HEK293 (cell line): ENCODE data around the gene CDK2AP2.

Source experiments
- CTCF ChIA-PET: fragments of 350-600 bp; formaldehyde crosslinking; extraction: SDS; loops from one replicate; lab custom pipeline; 2021; ENCODE audit warnings: antibody characterized with exemption; lab: Yijun Ruan, JAX
- POLR2A ChIA-PET: fragments of 300-600 bp; formaldehyde crosslinking; extraction: SDS; loops from one replicate; lab custom pipeline; 2020; ENCODE audit warnings: antibody characterized with exemption, inconsistent platforms; lab: Yijun Ruan, JAX
- H3K27ac ChIP-seq: fragments of 200-500 bp; sonication (Bioruptor generic); 2 replicates; pipeline ENCODE4 v1.5.1; 2014; ENCODE audit warnings: low read depth, low read length, control low read depth, inconsistent platforms; ENCODE audit errors: extremely low read depth
- H3K36me3 ChIP-seq, 2 experiments: fragments of 200-500 bp in 1 of 2; sonication (Bioruptor generic) in 1 of 2; 1 replicate in 1 of 2; 2 replicates in 1 of 2; pipeline ENCODE4 v1.5.1; 2014 to 2017; ENCODE audit warnings: inconsistent platforms in 2 of 2, low read length in 2 of 2; ENCODE audit not compliant: control insufficient read depth in 2 of 2, insufficient read depth in 1 of 2
- H3K4me1 ChIP-seq: fragments of 200-500 bp; sonication (Bioruptor generic); 2 replicates; pipeline ENCODE4 v1.5.1; 2014; ENCODE audit warnings: mild to moderate bottlenecking, low read length, inconsistent platforms; ENCODE audit not compliant: control insufficient read depth, insufficient read depth
- H3K4me3 ChIP-seq: 2 replicates; pipeline ENCODE4 v1.5.1; 2011; ENCODE audit warnings: low read depth, mild to moderate bottlenecking, control low read depth, low read length, moderate library complexity
- H3K9me3 ChIP-seq: fragments of 200-500 bp; sonication (Bioruptor generic); 2 replicates; pipeline ENCODE4 v1.5.1; 2014; ENCODE audit warnings: low read depth, low read length, inconsistent platforms; ENCODE audit not compliant: control insufficient read depth, insufficient read depth
- BCL11A ChIP-seq: fragments of 450-650 bp; formaldehyde crosslinking; IDR thresholded peaks from 2 replicates; pipeline ENCODE4 v1.5.1; 2016; ENCODE audit warnings: low read depth, missing biosample characterization, missing genetic modification characterization
- GLI4 ChIP-seq: fragments of 450-650 bp; formaldehyde crosslinking; IDR thresholded peaks from 2 replicates; pipeline ENCODE4 v1.5.1; 2016; ENCODE audit warnings: missing biosample characterization, missing genetic modification characterization
- KLF16 ChIP-seq: fragments of 450-650 bp; formaldehyde crosslinking; IDR thresholded peaks from 2 replicates; pipeline ENCODE4 v1.5.1; 2017; ENCODE audit warnings: missing biosample characterization, missing genetic modification characterization
- KLF9 ChIP-seq: fragments of 450-650 bp; formaldehyde crosslinking; IDR thresholded peaks from 2 replicates; pipeline ENCODE4 v1.5.1; 2016; ENCODE audit warnings: missing biosample characterization, missing genetic modification characterization, low read depth
- OSR2 ChIP-seq: fragments of 450-650 bp; formaldehyde crosslinking; IDR thresholded peaks from 2 replicates; pipeline ENCODE4 v1.5.1; 2016; ENCODE audit warnings: missing biosample characterization, missing genetic modification characterization
- RBAK ChIP-seq: fragments of 450-650 bp; formaldehyde crosslinking; IDR thresholded peaks from 2 replicates; pipeline ENCODE4 v1.5.1; 2016; ENCODE audit warnings: missing biosample characterization, missing genetic modification characterization
- SCRT1 ChIP-seq: fragments of 450-650 bp; formaldehyde crosslinking; IDR thresholded peaks from 2 replicates; pipeline ENCODE4 v1.5.1; 2016; ENCODE audit warnings: missing biosample characterization, missing genetic modification characterization, borderline replicate concordance
- SCRT2 ChIP-seq: fragments of 450-650 bp; formaldehyde crosslinking; IDR thresholded peaks from 2 replicates; pipeline ENCODE4 v1.5.1; 2016; ENCODE audit warnings: missing biosample characterization, missing genetic modification characterization
- SP3 ChIP-seq: fragments of 450-650 bp; formaldehyde crosslinking; IDR thresholded peaks from 2 replicates; pipeline ENCODE4 v1.5.1; 2016; ENCODE audit warnings: missing biosample characterization, missing genetic modification characterization
- TRIM28 ChIP-seq: IDR thresholded peaks from 2 replicates; pipeline ENCODE4 v1.6.1; 2011; ENCODE audit warnings: low read length, control low read depth, borderline replicate concordance
- ZBTB17 ChIP-seq: fragments of 450-650 bp; formaldehyde crosslinking; IDR thresholded peaks from 2 replicates; pipeline ENCODE4 v1.5.1; 2016; ENCODE audit warnings: missing biosample characterization, missing genetic modification characterization
- ZNF10 ChIP-seq: fragments of 450-650 bp; formaldehyde crosslinking; IDR thresholded peaks from 2 replicates; pipeline ENCODE4 v1.5.1; 2017; ENCODE audit warnings: missing biosample characterization, missing genetic modification characterization
- ZNF174 ChIP-seq: fragments of 450-650 bp; formaldehyde crosslinking; IDR thresholded peaks from 2 replicates; pipeline ENCODE4 v1.5.0; 2017; ENCODE audit warnings: missing biosample characterization, mild to moderate bottlenecking, missing genetic modification characterization
- ZNF2 ChIP-seq: fragments of 450-650 bp; formaldehyde crosslinking; IDR thresholded peaks from 2 replicates; pipeline ENCODE4 v1.5.1; 2016; ENCODE audit warnings: missing biosample characterization, missing genetic modification characterization
- ZNF280D ChIP-seq: fragments of 450-650 bp; formaldehyde crosslinking; IDR thresholded peaks from 2 replicates; pipeline ENCODE4 v1.5.1; 2016; ENCODE audit warnings: missing biosample characterization, missing genetic modification characterization
- ZNF324 ChIP-seq: fragments of 450-650 bp; formaldehyde crosslinking; IDR thresholded peaks from 2 replicates; pipeline ENCODE4 v1.5.1; 2016; ENCODE audit warnings: missing biosample characterization, missing genetic modification characterization
- ZNF391 ChIP-seq: fragments of 450-650 bp; formaldehyde crosslinking; IDR thresholded peaks from 2 replicates; pipeline ENCODE4 v1.5.1; 2016; ENCODE audit warnings: low read depth, missing biosample characterization, missing genetic modification characterization, borderline replicate concordance
- ZNF449 ChIP-seq: fragments of 450-650 bp; formaldehyde crosslinking; IDR thresholded peaks from 2 replicates; pipeline ENCODE4 v1.5.1; 2017; ENCODE audit warnings: missing biosample characterization, mild to moderate bottlenecking, missing genetic modification characterization, moderate library complexity
- ZNF654 ChIP-seq: fragments of 450-650 bp; formaldehyde crosslinking; IDR thresholded peaks from 2 replicates; pipeline ENCODE4 v1.5.1; 2016; ENCODE audit warnings: low read depth, missing biosample characterization, missing genetic modification characterization
- ZNF701 ChIP-seq: fragments of 450-650 bp; formaldehyde crosslinking; IDR thresholded peaks from 2 replicates; pipeline ENCODE4 v1.5.1; 2016; ENCODE audit warnings: missing biosample characterization, missing genetic modification characterization
- ZNF76 ChIP-seq: fragments of 450-650 bp; formaldehyde crosslinking; IDR thresholded peaks from 2 replicates; pipeline ENCODE4; 2016; ENCODE audit warnings: low read depth, missing biosample characterization, missing genetic modification characterization, borderline replicate concordance
- ZNF768 ChIP-seq: fragments of 450-650 bp; formaldehyde crosslinking; IDR thresholded peaks from 2 replicates; pipeline ENCODE4 v1.5.1; 2018; ENCODE audit warnings: missing biosample characterization, mild to moderate bottlenecking, missing genetic modification characterization
- ZNF791 ChIP-seq: fragments of 450-650 bp; formaldehyde crosslinking; IDR thresholded peaks from 2 replicates; pipeline ENCODE4 v1.5.1; 2016; ENCODE audit warnings: missing biosample characterization, missing genetic modification characterization
- ZXDB ChIP-seq: fragments of 450-650 bp; formaldehyde crosslinking; IDR thresholded peaks from 2 replicates; pipeline ENCODE4 v1.5.1; 2016; ENCODE audit warnings: missing biosample characterization, missing genetic modification characterization

Gene CDK2AP2

GRCh38 chr11:67508486-67509121 is 642 bp upstream of the CDK2AP2 start (continued):
- TF ChIP-seq RBAK (tag by site-specific recombination), result no peak
- no peak for TF ChIP-seq OSR2
- 0 out of 2 replicates have a peak, but pooled peaks have one; percentile 16 for TF ChIP-seq ZNF2 (tag by site-specific recombination)
- TF ChIP-seq, all 188 proteins: peak for 29

- ChIA-PET CTCF (no interaction called here), POLR2A (no interaction called here)
- Histone ChIP-seq H3K9me3 (no peaks in the 10 kb centered on the region), H3K36me3 (peaks cover 0 to 13% of the 10 kb centered on the region in 2 experiments; a peak in 1 of 3 replicates), H3K27ac (peak overlapping the region; percentile 43; the same call in 1 of the 2 replicates), H3K4me1 (no peaks in the 10 kb centered on the region), H3K4me3 (peak overlapping the region; percentile 67)
- TF ChIP-seq ZNF76 (no peak), SCRT2 (tag by site-specific recombination) (peak; percentile 88), ZBTB17 (tag by site-specific recombination) (0 out of 2 replicates have a peak, but pooled peaks have one; percentile 31), TRIM28 (no peak), ZXDB (tag by site-specific recombination) (no peak), BCL11A (tag by site-specific recombination) (peak; percentile 61; the same call in 1 of the 2 replicates), ZNF174 (tag by site-specific recombination) (no peak), KLF16 (tag by site-specific recombination) (0 out of 2 replicates have a peak, but pooled peaks have one; percentile 37), ZNF10 (tag by site-specific recombination) (0 out of 2 replicates have a peak, but pooled peaks have one; percentile 23), SCRT1 (tag by site-specific recombination) (0 out of 2 replicates have a peak, but pooled peaks have one; percentile 14), ZNF449 (tag by site-specific recombination) (0 out of 2 replicates have a peak, but pooled peaks have one; percentile 14), GLI4 (tag by site-specific recombination) (0 out of 2 replicates have a peak, but pooled peaks have one; percentile 22), ZNF391 (tag by site-specific recombination) (peak; percentile 50; the same call in 1 of the 2 replicates)
These were observed 609 bp downstream of the CDK2AP2 start for GRCh38 chr11:67507242-67507863.

- no peak overlapping the region for H3K27ac ChIP-seq
- no peak overlapping the region for H3K4me3 ChIP-seq
- no peak for TF ChIP-seq KLF9
- no peak for TF ChIP-seq ZNF280D (tag by site-specific recombination)
- no peak for TF ChIP-seq ZNF324 (tag by site-specific recombination)
- TF ChIP-seq ZNF654 (tag by site-specific recombination), result no peak
- no peak for TF ChIP-seq ZNF768 (tag by site-specific recombination)
- no peak for TF ChIP-seq ZNF701 (tag by site-specific recombination)
- no peak for TF ChIP-seq SP3 (tag by site-specific recombination)
- TF ChIP-seq ZNF791 (tag by site-specific recombination), result no peak
- CTCF ChIA-PET, result interaction anchor here (0.6 to 1.7 kb wide), 7 partner anchors 12 to 260 kb away, joined by 3 to 7 read pairs (median 4); partner anchors contain the start of genes PPP1CA and RAD9A
- H3K36me3 ChIP-seq, result peaks cover 0 to 22% of the 10 kb centered on the region in 2 experiments; a peak in 1 of 3 replicates
- H3K4me1 ChIP-seq, result no peaks in the 10 kb centered on the region
- POLR2A ChIA-PET, result no interaction called here
- no peaks in the 10 kb centered on the region for H3K9me3 ChIP-seq
These were observed 1.4 kb downstream of the CDK2AP2 start for GRCh38 chr11:67506426-67507051.
